ENCODE results near the gene IFT81. TPM values are rescaled to one million over a fixed set of nuclear protein-coding genes. Genes with fewer than 3 reads are reported as not detected.

Gene IFT81
- total RNA-seq, 2 donors from 2014 or later = 1.0 to 3.9 TPM

GRCh38 chr12:110174373-110174996, 50.3 kb downstream of the IFT81 start:
- Mint-ChIP-seq H3K9me3 (no peaks in the 10 kb centered on the region), H3K36me3 (no peaks in the 10 kb centered on the region), H3K27ac (no peak overlapping the region)
- DNase-seq (ENCODE audit: low spot score in 2 of 2) = no peak
- no peak for ATAC-seq

- no peaks in the 10 kb centered on the region for H3K9me3 Mint-ChIP-seq
- H3K36me3 Mint-ChIP-seq = no peaks in the 10 kb centered on the region
- H3K27ac Mint-ChIP-seq = no peak overlapping the region
- no peak for DNase-seq (ENCODE audit: low spot score in 2 of 2)
- no peak for ATAC-seq
These were observed 51.0 kb downstream of the IFT81 start for GRCh38 chr12:110175201-110175600.

GRCh38 chr12:110176745-110177144, 52.6 kb downstream of the IFT81 start:
- no peak overlapping the region for H3K27ac Mint-ChIP-seq
- no peak for ATAC-seq
- no peak for DNase-seq (ENCODE audit: low spot score in 2 of 2)
- H3K36me3 Mint-ChIP-seq = no peaks in the 10 kb centered on the region
- H3K9me3 Mint-ChIP-seq = no peaks in the 10 kb centered on the region

GRCh38 chr12:110179291-110179690, 55.1 kb downstream of the IFT81 start:
- DNase-seq (ENCODE audit: low spot score in 2 of 2) = no peak
- Mint-ChIP-seq H3K9me3 (no peaks in the 10 kb centered on the region), H3K36me3 (no peaks in the 10 kb centered on the region), H3K27ac (no peak overlapping the region)
- peak in 1 of 2 donors; percentile 47 for ATAC-seq

DNA sequence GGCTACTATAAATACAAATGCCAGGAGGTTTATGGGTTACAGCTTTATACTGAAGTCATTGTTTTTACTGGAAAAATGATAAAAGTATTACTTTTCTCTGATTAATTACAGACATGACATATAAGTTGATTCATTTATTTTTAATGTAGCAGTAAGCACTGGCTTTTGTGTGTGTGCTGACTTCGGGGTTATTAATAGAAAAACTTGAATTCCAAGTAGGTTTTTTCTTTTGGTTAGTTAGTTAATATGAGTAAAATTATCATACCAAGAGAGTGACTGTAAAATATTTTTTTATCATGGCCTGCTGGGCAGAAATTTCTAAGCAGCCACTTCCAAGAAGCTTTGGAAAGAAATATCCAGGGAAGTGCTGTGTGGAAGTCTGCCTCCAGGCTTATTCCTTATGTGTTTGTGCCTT, 56.4 kb downstream of the IFT81 start:
- no peaks in the 10 kb centered on the region for H3K9me3 Mint-ChIP-seq
- DNase-seq (ENCODE audit: low spot score in 2 of 2) (no peak), ATAC-seq (no peak)
- no peak overlapping the region for H3K27ac Mint-ChIP-seq
- H3K36me3 Mint-ChIP-seq = no peaks in the 10 kb centered on the region

GRCh38 chr12:110182281-110182680, 58.1 kb downstream of the IFT81 start:
- Mint-ChIP-seq H3K9me3 (peaks cover 13% of the 10 kb centered on the region in 2 donors), H3K36me3 (peaks cover 11 to 13% of the 10 kb centered on the region in 2 donors), H3K27ac (no peak overlapping the region)
- ATAC-seq = no peak
- DNase-seq (ENCODE audit: low spot score in 2 of 2) = no peak

DNA sequence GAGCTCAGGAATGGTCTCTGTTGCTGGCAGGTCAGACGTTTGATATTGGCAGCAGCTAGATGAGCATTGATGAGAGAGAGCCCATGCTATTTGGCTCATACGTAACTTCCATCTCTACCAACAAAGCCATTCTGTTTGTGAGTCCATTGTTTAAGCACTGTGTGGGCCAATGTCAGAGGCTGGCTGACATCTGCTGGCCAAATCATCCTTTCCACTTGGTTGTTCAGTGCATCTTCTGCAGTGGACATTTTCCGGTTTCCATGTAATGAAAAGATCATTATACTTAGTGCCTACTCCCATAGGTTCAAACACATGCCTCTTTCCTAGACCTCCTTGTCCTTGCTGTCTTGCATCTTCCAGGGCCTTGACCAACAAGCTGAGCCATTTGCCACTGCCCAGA, 59.2 kb downstream of the IFT81 start:
- no peak for ATAC-seq
- no peak overlapping the region for H3K27ac Mint-ChIP-seq
- DNase-seq (ENCODE audit: low spot score in 2 of 2) = no peak
- peaks cover 11 to 13% of the 10 kb centered on the region in 2 donors for H3K36me3 Mint-ChIP-seq
- H3K9me3 Mint-ChIP-seq = peaks cover 13% of the 10 kb centered on the region in 2 donors

DNA sequence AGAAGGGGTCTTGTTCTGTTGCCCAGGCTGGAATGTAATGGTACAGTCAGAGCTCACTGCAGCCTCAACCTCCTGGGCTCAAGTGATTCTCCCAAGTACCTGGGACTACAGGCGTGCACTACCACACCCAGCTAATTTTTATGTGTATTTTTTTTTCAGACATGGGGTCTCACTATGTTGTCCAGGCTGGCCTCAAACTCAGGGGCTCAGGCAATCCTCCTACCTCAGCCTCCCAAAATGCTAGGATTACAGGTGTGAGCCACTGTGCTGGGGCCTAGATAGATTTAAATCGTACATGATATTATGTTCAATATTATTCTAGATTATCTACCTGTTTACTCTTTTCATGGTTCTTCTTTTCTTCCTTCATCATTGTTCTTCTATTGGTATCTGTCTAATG, 61.5 kb downstream of the IFT81 start:
- ATAC-seq (no peak), DNase-seq (ENCODE audit: low spot score in 2 of 2) (no peak)
- Mint-ChIP-seq H3K9me3 (peaks cover 13% of the 10 kb centered on the region in 2 donors), H3K36me3 (peaks cover 11 to 13% of the 10 kb centered on the region in 2 donors), H3K27ac (no peak overlapping the region)

GRCh38 chr12:110186059-110186458, 61.9 kb downstream of the IFT81 start:
- ATAC-seq (no peak), DNase-seq (ENCODE audit: low spot score in 2 of 2) (no peak)
- peaks cover 13% of the 10 kb centered on the region in 2 donors for H3K9me3 Mint-ChIP-seq
- no peak overlapping the region for H3K27ac Mint-ChIP-seq
- peaks cover 11 to 13% of the 10 kb centered on the region in 2 donors for H3K36me3 Mint-ChIP-seq

DNA sequence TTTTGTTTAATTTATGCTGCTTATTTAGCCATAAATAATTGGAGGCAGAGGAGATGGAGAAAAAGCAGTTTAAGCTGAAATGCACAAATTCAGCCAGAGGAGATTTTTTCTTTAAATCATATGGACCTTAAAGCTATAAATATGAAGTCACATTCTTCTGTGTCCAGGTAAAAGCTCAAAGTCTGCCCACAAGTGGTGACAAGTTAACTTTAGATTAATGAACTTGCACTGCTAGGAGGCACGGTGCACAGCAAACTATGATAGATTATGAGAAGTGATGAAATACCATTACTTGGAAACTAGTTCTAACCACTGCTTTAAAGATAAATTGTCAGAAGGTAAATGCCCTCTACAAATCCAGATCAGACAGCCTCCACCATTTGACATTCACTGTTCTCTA, 69.0 kb downstream of the IFT81 start:
- Mint-ChIP-seq H3K27ac (no peak overlapping the region), H3K36me3 (no peaks in the 10 kb centered on the region), H3K9me3 (no peaks in the 10 kb centered on the region)
- ATAC-seq (no peak), DNase-seq (ENCODE audit: low spot score in 2 of 2) (no peak)

- ATAC-seq = no peak
- no peaks in the 10 kb centered on the region for H3K9me3 Mint-ChIP-seq
- no peak overlapping the region for H3K27ac Mint-ChIP-seq
- no peaks in the 10 kb centered on the region for H3K36me3 Mint-ChIP-seq
- no peak for DNase-seq (ENCODE audit: low spot score in 2 of 2)
These were observed 72.8 kb downstream of the IFT81 start for GRCh38 chr12:110197003-110197402.

GRCh38 chr12:110198386-110198785, 74.2 kb downstream of the IFT81 start:
- no peaks in the 10 kb centered on the region for H3K9me3 Mint-ChIP-seq
- ATAC-seq = no peak
- no peaks in the 10 kb centered on the region for H3K36me3 Mint-ChIP-seq
- no peak overlapping the region for H3K27ac Mint-ChIP-seq
- DNase-seq (ENCODE audit: low spot score in 2 of 2) = no peak

DNA sequence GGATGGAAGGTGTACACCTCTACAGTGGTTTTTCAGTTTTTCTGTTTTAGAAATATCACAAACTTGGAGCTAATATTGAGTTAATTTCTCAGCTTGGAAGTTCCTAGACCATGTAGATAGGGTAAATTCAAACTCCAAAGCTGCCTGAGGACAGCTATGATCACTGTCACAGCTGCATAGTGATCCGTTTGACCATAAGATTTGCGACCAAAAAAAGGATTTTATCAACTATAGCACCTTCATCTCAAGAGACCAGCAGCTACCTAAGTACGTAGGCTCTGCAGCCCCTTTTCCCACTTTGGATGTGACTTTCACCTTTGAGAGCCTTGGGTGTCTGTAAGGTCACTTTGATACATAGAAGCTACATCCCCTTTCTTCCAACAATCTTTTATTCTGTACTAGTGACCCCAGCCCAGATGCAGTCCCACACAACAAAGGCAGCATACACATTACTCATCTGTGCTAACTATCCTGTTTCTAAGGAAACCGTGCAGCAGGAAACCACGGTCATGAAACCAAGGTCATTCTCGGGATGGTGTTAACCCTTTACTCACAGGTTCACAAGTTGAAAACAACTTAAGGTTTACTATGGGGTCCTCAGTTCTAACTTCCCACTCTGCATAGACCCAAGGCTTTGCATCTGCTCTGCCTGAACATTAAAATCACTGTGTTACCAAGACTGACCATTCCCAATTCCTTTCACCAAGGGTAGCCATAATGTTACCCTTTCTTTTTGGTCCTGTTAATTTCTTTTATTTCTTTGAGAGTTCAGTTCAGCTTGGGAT, 75.4 kb downstream of the IFT81 start:
- Mint-ChIP-seq H3K36me3 (no peaks in the 10 kb centered on the region), H3K9me3 (no peaks in the 10 kb centered on the region), H3K27ac (no peak overlapping the region)
- DNase-seq (ENCODE audit: low spot score in 2 of 2) (peak in 1 of 2 donors; percentile 11), ATAC-seq (peak; percentile 81 to 95)

GRCh38 chr12:110200124-110200417, 75.9 kb downstream of the IFT81 start:
- no peak overlapping the region for H3K27ac Mint-ChIP-seq
- H3K9me3 Mint-ChIP-seq = no peaks in the 10 kb centered on the region
- DNase-seq (ENCODE audit: low spot score in 2 of 2) = no peak
- peak in 1 of 2 donors; percentile 72 for ATAC-seq
- no peaks in the 10 kb centered on the region for H3K36me3 Mint-ChIP-seq

DNA sequence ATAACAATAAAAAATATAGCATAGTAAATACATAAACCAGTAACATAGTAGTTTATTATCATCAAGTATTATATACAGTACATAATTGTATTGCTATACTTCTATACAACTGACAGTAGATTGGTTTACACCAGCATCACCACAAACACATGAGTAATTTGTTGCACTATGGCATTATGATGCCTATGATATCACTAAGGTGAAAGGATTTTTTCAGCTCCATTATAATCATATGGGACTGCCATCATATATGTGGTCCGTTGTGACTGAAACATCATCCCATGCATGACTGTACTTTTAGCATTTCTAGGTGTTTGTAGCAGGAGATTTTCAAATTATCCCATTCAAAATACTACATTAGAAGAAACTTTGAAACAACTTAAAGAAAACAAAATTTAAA, 77.8 kb downstream of the IFT81 start:
- no peaks in the 10 kb centered on the region for H3K9me3 Mint-ChIP-seq
- ATAC-seq (peak in 1 of 2 donors; percentile 37), DNase-seq (ENCODE audit: low spot score in 2 of 2) (no peak)
- H3K27ac Mint-ChIP-seq = no peak overlapping the region
- H3K36me3 Mint-ChIP-seq = no peaks in the 10 kb centered on the region

DNA sequence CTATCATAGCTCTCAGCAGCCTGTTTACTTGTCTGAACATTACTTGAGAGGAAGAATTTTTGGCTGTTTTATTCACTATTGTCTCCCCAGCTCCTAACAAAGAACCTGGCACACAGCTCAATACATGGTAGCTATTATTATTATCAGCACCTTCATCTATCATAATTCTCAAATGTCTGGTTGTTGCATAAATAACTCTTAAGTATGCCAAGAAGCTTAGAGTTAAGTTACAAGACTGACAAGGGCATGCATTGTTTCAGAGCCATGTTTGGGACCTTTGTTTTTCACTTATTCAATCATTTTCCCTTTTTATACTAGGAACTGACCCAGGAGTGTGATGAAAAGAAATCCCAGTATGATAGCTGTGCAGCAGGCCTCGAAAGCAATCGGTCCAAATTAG, 79.4 kb downstream of the IFT81 start:
- ATAC-seq (no peak), DNase-seq (ENCODE audit: low spot score in 2 of 2) (no peak)
- H3K36me3 Mint-ChIP-seq = no peaks in the 10 kb centered on the region
- H3K9me3 Mint-ChIP-seq = no peaks in the 10 kb centered on the region
- H3K27ac Mint-ChIP-seq = no peak overlapping the region

DNA sequence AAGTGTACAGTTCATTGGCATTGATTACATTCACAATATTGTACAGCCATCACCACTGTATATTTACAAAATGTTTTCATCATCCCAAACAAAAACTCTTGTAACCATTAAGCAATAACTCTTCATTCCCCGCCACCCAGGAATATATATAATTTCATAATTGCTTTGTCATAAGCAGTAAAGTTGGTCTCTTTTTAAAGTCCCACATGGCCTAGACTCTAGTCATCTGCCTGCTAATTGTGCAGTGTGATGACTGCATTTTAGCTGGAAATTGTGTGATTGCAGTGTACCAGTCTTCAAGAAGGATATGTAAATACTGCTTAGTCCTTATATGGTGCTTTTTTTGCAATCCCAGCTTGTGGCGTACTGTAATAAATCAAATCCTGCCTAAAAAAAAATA, 81.8 kb downstream of the IFT81 start:
- Mint-ChIP-seq H3K9me3 (no peaks in the 10 kb centered on the region), H3K36me3 (no peaks in the 10 kb centered on the region), H3K27ac (no peak overlapping the region)
- no peak for ATAC-seq
- DNase-seq (ENCODE audit: low spot score in 2 of 2) = no peak
